GM18498 (cell line): Measurements from ENCODE around the gene HOXB4.
A peak's percentile ranks its signal among the peaks of the same experiment; 100 is the strongest.

Experiments
- ATAC-seq: cut with Tn5 transposase; IDR thresholded peaks from one replicate; pipeline ENCODE4 v1.9.1; 2021; ENCODE audit warnings: mild to moderate bottlenecking, moderate library complexity; ENCODE audit not compliant: unreplicated experiment

Gene HOXB4

DNA sequence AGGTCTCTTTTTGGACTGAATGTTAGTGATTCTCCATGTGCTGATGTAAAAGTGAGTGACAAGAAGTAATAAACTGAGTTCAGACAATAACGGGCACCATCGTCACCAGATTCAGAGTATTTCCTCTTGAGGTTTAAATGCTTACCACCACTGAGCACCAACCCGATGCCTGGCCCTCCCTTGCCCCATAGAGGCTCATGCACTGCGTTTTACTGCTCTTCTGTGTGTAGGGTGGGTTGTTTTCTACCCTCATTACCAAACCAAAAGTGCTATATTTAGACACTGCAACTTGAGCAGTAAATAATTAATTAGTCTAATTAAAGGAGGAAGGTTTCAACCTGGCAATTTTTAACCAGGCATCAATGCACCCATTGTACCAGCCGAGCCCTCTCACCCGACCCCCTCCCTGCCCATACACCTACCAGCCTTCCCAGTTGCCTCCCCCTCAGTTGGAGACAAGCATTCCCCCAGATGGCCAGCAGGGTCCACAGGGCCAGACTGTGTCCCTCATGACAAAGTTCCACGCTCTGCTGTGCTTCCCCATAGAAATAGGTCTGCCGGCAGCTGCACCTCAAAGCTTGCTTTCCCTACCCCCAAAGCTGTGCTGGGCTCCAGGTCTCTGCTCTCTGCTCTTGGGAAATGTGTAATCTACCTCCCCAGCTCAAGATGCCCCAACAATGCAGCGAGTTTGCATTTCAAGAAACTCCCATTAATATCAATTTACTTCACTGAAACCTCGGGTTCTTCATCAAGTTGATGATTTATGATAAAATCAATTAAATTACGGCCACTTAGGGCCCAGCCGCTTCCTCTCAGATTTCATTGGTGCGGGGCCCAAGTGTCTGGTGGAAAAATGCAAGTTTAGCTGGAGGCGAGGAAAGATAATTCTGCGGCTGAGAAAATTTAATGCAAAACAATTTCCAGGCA lies 16.0 kb downstream of the HOXB4 start:
- ATAC-seq: peak; percentile 53

DNA sequence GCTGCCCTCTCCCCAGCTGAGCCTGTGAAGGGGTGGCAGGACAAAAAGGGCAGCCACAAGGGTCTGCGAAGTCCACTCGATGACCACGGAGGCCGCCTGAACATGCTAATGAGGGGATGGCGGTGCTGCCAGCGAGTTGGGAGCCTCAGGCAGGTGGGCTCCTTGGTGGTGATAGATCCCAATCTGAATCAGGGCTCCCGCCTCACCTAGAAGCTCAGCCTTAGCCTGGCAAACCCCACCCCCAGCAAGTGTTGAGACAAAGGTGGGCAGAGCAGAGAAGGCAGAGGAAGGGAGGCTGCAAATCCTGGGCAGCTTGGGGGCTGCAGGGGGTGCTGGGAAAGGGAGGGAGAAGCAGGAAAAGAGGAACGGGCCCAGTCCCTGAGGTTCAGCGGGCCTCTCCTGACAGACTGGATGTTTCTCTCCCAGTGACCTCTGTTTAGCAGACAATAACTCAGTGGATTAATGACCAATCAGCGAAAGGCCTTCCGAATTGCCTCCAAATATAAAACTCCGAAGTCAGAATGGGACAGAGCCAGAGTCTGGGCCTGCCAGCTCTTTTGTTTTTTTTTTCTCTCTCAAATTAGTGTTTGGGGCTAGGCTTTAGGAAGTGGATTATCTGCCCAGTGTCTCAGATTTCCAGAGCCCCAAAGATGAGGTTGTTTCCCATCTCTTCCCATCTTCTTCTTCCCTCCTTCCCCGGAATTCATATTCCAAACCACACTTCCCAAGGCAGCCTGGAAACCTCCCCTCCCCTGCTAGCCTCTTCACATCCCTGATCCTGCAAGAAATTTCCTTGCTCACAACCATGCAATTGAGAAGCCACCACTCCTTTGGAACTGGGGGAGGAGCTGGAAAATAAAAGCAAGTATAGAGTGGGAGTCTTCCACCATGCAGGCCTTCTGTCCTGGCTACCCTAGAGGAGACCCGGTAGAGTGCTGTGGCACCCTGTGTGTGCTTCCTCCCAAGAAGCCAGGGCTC lies 18.0 kb downstream of the HOXB4 start:
- ATAC-seq: no peak

DNA sequence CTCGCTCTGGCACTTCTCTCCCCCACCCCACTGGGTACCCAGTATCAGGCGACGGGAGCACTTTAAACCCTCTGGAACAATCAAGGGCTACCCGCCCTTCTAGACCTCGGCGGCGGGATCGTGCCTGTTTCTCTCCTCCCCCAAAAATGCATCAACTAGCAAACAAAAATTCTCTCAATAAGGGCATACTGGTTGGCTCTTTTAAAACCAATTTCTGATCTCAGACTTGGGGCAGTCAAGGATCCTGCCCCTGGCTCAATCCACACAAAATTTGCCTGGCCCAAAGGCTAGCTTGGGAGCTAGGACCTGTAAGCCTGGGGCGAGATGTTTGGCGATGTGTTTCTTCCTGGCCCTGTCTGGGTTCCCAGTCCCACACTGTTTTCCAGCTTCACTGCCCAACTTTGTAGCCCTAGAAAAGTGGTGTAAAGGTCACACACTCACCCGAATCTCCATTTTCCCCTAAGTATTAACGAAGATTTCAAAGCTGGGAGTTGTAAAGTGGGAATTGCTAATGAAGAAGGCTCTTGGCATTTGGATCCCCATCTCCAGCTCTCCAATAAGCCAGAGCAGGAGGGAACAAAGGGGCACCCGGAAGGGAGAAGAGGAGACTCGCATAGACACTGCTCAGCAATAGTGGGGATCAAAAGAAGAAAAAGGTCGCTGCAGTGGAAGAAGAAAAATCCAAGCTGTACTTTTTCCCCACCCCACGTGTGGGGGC lies 18.9 kb downstream of the HOXB4 start:
- no peak for ATAC-seq

DNA sequence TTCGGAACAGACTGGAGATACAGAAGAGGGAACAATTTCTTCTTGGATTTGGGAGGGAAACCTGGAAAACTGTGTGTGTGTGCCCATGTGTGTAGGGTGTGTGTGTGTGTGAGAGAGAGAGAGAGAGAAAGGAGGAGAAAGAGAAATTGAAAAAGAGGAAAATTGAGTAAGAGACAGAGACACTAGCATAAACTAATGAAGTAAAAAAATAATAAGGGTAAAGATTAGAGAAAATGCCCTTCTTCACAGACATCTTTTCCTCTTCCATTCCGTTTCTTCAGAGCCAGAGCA lies 19.4 kb downstream of the HOXB4 start:
- ATAC-seq: no peak

DNA sequence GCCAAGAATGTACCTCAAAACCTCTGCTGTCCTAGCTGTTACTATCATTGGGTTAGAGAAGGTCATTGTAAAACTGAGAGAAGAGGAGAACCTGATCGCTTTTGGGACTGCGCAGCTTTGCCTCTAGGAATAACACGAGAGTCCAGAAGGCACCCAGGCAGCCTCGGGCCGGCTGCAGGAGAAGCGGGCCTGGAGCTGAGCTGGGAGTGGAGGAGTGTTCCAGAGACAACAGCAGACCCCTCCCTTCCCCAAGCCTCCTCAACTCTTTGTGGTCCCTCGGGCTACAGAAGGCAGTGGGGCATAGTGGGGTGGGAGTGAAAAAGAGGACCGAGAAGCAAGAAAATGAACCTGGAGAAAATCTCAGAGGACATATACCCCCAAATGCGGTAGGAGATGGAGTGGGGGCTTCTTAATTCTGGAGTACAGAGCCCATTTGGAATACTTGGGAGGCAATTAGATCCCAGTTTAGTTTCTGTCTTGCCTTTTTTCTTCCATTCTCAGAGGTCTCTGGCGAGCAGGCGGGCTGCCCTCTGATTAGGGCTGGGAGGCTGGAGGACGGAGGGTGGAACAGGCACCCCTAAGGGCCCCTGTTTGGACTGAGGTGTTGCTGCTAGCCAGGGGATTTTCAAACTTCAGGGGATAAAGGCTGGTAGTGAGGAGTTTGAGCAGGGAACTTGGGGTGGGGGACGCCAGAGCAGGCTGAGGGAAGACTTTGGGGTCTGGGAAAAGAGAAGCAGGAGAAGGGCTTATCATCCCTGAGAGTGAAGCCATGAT lies 19.9 kb downstream of the HOXB4 start:
- no peak for ATAC-seq

DNA sequence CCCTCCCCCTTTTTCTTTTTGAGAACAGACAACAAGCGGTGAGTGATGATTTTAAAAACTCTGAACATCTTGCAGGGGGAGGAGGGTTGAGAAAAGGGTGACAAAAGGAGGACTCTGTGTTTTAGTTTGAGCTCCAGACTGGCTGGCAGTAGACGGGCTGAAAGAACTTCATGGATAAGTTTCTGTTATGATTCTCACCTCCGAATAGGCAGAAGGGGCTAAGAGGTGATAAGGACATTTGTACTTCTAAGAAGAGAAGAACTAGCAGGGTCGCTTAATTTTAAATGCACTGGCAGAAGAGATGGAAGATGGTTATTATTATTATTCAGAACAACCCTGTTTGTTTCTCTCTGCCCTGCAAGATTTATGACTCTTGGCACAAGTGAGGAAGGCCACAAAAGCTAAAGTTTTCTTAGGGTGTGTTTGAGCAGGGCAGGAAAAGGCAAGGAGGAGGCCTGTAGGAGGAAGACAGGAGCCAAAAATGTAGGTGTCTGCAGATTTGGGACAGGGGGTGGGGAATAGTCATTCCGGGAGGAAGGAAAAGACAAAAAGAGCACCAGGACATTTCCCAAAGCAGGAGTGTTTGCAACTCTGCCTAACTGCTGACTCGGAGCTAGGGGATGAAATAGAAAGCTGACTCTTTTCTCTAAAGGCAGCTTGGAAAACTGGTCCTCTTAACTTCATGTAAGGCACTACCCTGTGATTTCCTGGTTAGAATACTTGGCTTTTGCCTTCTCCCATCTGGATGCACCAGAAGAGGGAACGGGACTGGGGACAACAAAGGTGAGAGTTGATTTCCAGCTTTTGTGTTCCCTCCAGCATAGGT lies 21.4 kb downstream of the HOXB4 start:
- ATAC-seq: no peak

DNA sequence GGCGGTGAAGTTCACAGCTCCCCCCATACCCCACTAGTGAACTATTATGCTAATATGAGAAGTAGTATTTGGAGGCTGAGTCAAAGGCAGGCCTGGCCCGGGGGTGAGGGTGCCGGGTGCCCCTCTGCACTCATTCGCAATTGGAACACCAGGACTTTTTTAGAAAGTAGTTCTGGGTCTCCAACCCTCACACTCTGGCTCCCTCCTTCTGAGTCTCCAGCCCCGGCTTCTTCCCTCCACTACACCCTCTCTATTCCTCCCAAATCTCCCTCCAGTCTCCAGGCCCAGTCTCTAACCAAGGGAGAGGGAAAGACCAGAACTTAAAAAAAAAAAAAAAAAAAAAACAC lies 21.9 kb downstream of the HOXB4 start:
- ATAC-seq: no peak

DNA sequence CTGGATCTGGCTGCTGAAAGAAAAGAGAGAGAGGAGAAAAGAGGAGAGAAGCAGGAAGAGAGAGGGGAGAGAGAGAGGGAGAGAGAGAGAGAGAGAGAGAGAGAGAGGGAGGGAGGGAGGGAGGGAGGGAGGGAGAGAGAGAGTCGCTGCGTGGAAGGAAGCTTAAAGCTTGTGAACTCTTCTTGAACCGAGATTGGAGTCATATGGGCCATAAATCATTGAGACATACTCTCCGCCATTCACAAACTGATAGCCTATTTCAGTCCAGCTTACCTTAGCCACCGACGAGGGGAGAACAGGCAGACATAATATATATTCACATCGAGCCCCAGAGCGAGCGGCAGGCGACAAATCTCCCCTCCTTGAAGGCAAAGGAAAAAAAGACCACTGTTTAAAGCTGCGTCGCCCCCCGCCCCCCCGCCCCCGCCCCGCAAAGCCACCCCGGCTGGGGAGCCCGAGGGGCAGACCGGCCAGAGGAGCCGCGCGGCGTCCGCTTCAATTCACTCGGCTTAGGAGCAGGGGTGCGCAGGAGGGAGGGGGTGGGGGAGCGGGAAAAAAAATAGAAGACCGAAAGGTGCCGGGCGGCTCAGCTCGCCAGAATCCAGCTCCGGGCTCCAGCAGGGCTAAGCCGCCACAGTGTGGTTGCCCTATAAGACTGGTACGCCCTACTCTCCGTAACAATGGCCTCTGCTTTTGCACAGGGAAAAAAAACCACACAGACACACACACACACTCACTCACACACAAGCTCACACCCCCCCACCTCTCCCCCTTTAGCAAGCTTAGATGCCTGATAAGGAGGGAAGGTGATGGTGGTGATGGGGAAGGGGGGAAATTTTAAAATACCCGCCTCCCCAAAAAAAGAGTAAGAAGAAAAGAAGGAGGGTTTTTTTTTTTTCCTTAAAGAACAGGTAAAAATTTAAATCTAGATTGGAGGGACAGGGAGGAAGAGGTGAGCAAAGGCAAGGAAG lies 22.6 kb downstream of the HOXB4 start:
- no peak for ATAC-seq

DNA sequence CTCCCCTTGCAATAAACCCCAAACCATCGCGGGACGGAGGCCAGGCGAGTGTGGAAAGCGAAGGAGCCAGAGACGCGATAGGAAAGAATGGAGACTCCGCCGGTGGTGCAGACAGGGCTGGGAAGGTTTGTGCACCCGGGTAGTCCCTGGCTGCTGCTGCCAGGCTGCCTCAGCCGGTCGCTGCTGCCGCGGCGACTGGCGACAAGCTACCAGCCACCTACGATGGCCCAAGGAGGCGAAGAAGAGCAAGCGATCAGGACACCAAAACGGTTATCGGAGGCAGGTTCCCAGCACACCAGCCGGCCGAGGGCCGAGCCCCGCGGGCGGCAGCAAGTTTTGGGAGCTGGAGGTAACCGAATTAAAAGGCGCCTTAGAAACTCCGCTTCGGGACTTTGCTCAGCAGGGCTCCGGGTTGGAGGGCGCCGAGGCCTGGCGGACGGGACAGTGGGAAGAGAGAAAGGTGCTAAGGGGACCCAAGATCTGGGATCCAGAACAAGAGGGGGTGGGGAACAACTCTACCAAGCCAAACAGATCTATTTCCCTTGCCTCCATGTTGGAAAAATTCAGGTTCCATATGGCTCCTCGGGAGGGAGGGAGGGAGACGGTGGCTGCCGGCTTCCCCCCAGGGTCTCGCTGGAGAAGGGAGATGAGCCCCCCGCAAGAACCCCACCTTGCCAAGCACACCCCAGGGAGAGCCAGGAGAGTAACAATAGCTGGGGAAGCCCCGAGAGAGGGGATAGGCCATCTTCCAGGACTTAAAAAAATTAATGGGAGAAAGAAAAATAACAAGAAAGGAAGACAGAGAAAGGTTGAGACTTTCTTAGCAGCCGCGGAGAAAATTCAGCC lies 23.5 kb downstream of the HOXB4 start:
- ATAC-seq: no peak

DNA sequence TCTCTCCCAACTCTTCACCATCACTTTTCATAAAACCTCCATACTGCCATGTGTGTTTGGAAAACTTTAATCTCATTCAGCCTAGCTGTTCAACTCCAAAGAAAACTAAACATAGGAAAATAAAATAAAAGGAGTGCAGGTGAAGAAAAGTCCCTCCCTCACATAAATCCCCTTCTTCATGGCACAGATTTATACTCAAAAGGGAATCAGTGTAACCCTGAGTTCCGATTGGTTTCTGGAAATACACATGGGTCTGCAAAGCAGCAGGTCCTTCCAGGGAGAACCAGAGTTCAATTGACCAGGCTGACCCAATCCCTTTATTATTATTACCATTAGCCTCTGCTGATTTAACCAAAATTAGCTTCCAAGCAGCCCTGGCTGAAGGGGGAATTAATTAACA lies 24.3 kb downstream of the HOXB4 start:
- ATAC-seq: no peak

DNA sequence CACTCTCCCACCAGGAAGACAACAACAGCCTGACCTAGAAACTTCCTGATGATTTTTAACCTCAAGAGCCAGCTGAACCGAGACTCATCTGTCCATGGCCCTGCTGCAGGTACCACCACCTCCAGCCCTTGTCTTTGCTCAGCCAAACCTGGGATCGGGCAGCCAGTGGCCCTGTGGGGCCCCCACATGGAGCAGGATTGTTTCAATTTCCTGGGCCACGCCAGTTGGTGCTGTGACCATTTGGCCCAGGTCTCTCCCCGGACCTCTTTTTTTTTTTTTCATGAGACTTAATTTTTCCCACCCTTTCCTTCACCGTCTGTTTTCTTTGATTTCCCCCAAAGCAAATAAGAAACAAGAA lies 25.0 kb downstream of the HOXB4 start:
- ATAC-seq: no peak

DNA sequence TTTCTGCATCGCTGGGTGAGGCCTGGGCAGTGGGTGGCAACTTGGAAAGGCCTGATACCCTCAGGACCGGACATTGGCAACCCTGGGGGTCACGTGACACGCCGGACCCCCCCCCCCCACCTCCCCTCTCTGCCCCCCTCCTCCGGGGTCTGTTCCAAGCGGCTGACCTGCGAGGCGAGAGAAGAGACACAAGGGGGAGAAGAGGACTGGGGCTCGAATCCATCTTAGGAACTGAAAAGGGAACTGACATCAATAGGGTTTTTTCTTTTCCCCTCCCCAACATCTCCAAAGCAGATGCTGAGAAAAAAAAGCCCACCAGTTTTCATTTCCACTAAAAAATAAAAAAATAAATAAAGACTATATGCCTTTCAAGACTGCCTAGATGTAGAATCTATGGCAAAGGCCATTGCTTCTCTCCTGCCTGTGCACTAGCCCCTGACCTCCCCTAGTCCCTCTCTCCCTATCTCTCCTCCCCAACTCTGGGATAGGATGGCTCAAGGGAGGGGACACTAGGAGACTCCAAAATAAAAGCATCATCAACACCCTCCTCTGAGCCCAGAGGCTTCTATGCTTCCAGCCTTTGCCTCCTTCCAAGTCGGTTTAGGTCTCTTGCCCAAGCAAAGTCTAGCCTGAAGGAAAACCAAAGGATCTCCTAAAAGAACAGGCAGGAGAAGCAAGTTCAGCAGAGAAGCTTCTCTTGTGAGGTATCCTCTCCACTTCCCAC lies 25.5 kb downstream of the HOXB4 start:
- no peak for ATAC-seq

DNA sequence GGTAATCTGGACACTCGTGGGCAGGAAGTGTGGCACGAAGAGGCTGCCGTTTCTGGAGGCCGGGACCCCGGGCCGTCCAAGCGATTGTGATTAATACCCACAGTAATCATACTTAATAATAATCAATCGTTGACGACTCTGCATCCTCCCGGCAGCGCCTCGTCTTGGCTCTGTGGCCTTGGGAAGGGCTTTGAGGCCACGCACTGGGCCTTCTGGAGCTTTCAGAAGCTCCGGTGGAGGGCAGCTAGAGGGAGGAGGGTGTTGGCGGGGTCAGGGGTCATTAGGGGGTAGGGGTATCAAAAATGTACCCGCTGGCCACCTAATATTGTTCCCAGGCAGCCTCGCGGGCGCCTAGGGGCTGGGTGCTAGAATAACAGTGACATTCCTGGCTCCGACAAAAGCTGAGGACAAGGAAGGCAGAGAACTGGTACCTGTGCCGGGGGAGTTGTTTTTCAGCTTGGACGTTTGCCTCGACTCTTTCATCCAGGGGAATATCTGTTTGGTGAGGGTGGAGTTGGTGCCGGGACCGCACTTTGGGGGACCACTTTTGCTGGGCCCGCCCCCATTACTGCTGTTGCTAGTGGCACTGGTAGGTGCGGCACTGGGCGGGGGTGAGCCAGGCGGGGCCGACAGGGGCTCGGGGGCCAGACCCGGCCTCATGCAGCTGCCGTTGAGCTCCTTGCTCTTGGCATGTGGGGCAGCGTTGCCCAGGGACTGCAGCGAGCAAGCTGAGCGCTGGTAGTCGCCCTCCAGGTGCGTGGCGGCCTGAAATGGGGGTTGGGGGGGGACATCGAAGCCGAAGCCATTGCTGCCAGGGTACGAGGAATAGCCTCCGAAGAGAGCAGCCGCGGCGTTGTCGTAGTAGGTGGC lies 26.3 kb downstream of the HOXB4 start:
- no peak for ATAC-seq

DNA sequence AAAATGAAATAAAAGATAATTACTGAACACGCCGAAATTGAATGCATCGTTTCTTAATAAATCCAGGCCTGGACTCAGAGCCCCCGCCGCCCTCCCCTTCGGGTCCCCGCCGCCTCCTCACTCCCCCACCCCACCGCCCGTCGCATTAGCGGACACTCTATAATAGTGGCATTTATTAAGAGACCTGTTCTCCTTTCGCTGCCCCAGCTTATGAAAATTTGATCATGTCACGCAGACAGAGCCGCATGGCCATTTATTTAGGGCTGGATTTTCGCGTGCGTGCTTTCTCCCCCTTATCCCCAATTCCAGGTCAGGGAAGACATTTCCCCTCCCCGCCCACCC lies 27.0 kb downstream of the HOXB4 start:
- no peak for ATAC-seq

DNA sequence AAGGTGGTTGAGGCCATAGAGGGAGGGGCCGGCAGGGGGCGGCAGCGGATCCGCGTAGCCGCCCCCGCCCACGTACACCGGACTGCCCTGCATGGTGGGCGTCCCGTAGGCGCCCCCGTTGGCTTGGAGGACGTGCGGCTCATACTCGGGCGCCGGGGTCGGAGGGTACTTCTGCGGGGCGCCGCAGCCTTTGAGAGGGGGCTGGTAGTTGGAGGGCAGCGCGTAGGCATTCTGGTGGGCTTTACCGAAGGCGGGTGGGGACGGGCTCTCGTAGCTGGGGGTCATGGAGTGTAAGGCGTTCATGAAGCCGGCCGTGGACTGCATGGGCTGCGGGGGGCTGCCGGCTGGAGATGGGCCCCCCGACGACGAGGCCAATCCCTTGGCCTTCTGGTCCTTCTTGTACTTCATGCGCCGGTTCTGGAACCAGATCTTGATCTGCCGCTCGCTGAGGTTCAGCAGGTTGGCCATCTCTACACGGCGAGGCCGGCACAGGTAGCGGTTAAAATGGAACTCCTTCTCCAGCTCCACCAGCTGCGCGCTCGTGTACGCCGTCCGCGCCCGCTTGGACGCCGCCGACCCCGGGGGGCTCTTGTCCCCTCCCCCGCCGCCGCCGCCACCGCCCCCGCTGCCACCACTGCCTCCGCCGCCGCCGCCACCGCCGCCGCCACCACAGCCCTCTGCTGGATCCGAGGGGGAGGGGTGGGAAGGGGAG lies 27.5 kb downstream of the HOXB4 start:
- ATAC-seq: no peak
